Motor neuron (in vitro differentiated cells): Measurements from ENCODE around the gene CHSY1. TPM values are rescaled to one million over a fixed set of nuclear protein-coding genes. Genes with fewer than 3 reads are reported as not detected.

Source experiments
- ATAC-seq, 8 experiments: fragments of 200-7000 bp; cut with Tn5 transposase; replicated peaks in 6 of 8; 2 replicates each; pipeline ENCODE4 v1.8.0; 2021; ENCODE audit warnings: mild to moderate bottlenecking in 8 of 8, moderate library complexity in 8 of 8
- H3K27ac ChIP-seq, 2 donors: fragments of 250-450 bp; sonication (Bioruptor Pico); 2 replicates each; pipeline ENCODE4 v1.9.0; 2021; ENCODE audit warnings: antibody characterized with exemption in 2 of 2, mild to moderate bottlenecking in 2 of 2, moderate library complexity in 1 of 2
- H3K4me1 ChIP-seq, 2 donors: fragments of 250-450 bp; sonication (Bioruptor Pico); replicated peaks in 1 of 2; 2 replicates each; pipeline ENCODE4 v1.6.1; 2021; ENCODE audit warnings: antibody characterized with exemption in 2 of 2, mild to moderate bottlenecking in 2 of 2, moderate library complexity in 1 of 2
- H3K4me3 ChIP-seq, 5 donors: fragments of 250-450 bp; sonication (Bioruptor Pico); 2 replicates each; pipeline ENCODE4 v1.9.0; 2021; ENCODE audit warnings: antibody characterized with exemption in 5 of 5, mild to moderate bottlenecking in 5 of 5, moderate library complexity in 4 of 5
- WGBS, 10 experiments: fragments of 450-650 bp; shearing (Covaris generic); methylation state at CpG; one replicate each; pipeline ENCODE4 v1.0.0; 2022; 5-methylcytosine and 5-hydroxymethylcytosine counted together
- in situ Hi-C, 9 experiments: fragments of 400-800 bp; cut with MboI; loops; one replicate each; pipeline ENCODE4 v1.15.0; 2021; ENCODE audit warnings: low sequenced_read_pairs in 9 of 9, low pct_unique_long_range_greater_than_20kb in 2 of 9; ENCODE audit not compliant: unreplicated experiment in 9 of 9
- total RNA-seq, 8 experiments: library from RNA; unstranded; fragments of 300-600 nt; gene quantifications; 2 replicates each; pipeline versions ENCODE4 v1.2.3 to v1.2.4, GENCODE V29; 2022

Gene CHSY1
- total RNA-seq, 8 experiments from 2014 or later, result 14.2 to 59.5 (median 20.7) TPM

DNA sequence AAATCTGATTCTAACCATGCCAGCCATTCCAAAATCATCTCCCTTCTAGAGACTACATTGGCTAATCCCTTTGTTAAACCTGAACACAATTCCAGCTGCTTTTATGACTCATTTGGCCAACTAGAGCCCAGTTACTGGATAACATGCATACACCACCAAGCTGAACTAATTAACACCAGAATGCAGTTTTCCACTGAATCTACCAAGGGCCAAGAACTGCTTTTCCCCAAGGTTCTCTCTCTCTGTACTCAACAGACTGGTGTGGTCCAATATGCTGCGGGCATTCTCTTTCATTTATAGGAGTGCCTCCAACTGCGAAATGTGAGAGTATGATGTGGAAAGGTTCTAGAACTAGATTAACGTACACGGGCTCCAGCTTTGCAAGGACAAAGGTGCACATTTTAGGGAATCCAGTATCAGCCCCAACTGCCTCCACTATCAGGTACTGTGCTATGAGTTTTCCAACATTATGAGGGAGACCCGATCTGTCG is 1.5 kb downstream of the CHSY1 start:
- ATAC-seq, result peak in 3 of 8 experiments; percentile 1 to 3 (median 1)
- Histone ChIP-seq H3K27ac (peak overlapping the region in 1 of 2 donors; percentile 85), H3K4me1 (peaks cover 18 to 30% of the 10 kb centered on the region in 2 donors), H3K4me3 (peak overlapping the region; percentile 87 to 100 (median 89))
- WGBS, 10 experiments, result 0 to 7% (median 0%) methylated on average over 2 to 6 of the region's 6 CpGs; no CpG with 5 or more reads in 3 of the 10 experiments
- in situ Hi-C loops, result loop anchor here (10.0 to 25.0 kb wide), 6 partner anchors 156 to 638 kb away; partner anchors contain the start of genes ASB7 (in 3 of the 9) and LINS1 (in 3 of the 9)

DNA sequence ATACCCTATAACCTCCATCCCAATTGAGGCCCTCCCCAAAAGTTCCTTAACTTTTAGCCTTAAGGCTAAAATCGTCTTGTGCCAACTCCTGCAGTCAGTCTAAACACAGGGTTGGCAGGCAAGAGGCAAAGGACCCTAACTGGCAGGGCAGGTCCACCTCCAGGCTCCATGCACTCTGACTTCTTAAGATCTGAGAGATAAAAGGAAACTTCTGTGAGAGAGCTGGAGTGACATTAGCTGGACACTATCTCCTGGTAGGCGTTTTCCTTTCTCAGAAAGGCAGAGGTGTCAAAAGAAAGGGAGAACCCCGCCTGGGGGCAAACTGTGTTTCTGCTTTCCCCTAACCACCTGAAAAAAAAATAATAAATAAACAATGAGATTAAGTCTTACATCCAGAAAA is 3.6 kb downstream of the CHSY1 start:
- no peak overlapping the region for H3K27ac ChIP-seq
- WGBS, 10 experiments, result 77 to 96% (median 92%) methylated on average over 2 to 3 of the region's 3 CpGs; no CpG with 5 or more reads in 2 of the 10 experiments
- in situ Hi-C loops, result no loop called here
- no peak for ATAC-seq
- peaks cover 23 to 32% of the 10 kb centered on the region in 2 donors for H3K4me1 ChIP-seq
- no peak overlapping the region for H3K4me3 ChIP-seq

DNA sequence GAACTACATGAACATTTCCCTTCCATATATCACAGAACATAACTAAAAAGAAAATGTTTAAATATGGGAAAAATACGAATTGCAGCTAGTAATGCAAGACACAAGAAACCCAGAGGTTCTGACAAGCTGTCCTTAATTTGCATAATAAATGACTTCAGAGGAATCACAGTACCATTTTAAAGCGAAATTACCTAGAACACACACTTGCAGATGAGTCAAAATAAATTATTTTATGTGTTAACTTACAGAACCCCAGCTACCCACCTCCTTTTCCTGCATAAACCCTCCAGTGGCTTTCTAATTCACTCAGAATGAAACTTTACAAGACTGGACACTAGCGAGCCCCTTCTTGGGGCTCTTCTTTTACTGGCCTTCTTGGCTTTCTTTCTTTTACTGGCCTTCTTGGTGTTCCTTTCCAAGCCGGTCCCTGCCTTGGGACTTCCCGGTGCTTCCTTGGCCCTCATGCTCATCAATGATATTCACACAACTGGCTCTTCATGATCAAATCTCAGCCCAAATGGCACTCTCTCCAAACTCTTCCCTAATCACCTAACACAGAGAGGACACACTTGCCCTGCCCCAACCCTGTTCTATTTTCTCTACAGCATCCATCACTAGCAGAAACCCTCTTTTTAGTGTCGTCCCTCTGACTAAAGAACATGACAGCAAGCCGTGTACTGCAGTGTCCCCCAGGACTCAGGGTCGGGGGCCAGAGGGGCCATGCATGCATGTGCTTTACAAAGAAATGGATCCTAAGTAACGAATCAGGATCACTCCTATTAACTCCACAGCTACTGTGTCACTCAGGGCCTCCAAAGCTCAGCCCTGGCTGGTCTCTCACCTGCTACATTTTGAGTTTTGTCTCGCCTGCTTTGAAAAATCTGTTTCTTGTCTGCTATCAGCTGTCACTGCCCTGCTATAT is 4.8 kb downstream of the CHSY1 start:
- in situ Hi-C loops, result no loop called here
- H3K4me3 ChIP-seq, result no peak overlapping the region

DNA sequence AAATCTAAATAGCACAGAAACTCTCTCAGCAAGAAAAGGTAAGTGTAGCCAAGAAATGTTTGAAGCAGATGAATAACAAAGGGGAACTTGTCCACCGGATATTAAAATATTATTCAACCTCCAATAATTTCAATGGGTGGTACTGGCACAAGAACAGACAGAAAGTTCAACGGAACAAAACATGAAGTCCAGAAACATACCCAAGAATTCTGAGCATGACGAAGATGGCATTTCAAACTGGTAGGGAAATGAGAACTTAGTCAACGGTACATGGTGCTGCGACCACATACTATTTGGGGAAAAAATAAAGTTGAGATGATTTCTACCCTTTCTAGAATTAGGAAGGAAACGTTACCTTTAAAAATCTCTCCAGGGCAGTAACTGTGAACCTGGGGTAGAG is 5.5 kb downstream of the CHSY1 start:
- no peak for ATAC-seq
- peaks cover 23 to 27% of the 10 kb centered on the region in 2 donors for H3K4me1 ChIP-seq
- in situ Hi-C loops, result no loop called here
- H3K27ac ChIP-seq, result no peak overlapping the region
- WGBS, 10 experiments, result 19 to 100% (median 91%) methylated on average over 1 to 6 of the region's 6 CpGs
- no peak overlapping the region for H3K4me3 ChIP-seq

More for the DNA sequence above, 4.8 kb downstream of the CHSY1 start:
- ATAC-seq, result no peak
- peaks cover 23 to 27% of the 10 kb centered on the region in 2 donors for H3K4me1 ChIP-seq
- no peak overlapping the region for H3K27ac ChIP-seq
- WGBS, 10 experiments, result 27 to 100% (median 70%) methylated on average over 1 to 8 of the region's 10 CpGs

DNA sequence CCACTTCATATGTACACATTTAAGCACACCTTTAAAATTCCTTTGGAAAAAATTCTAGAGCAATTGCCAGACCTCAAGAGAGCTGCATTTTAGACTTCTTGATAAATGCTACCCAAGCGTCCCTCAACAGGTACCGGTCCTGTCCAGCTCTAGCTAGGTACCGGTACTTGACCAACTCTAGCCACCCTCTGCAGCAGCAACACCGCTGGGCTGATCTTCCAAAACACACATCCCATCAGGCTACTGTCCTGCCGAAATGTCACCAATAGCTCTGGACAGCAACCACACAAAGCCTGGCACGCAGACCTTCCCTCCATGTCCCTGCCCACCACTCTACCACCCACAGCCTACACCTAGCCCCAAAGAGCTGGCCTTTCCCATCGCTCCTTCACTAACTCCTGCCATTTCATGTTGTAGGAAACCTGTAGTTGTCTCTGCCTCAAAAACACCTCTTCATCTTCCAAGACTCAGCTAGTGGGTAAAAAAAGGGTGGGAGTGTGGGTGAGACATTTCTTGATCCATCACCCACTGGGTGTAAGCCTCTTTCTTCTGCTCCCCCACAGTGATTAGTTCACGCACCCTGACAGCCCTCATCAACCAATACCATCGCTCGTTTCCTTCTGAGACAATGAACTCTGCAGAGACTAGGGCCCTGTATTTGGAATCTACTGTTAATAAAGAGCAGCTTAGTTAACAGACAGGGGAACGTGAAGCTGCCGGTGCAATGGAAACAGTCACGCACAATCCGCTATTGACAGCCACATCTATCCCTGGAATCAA is 6.8 kb downstream of the CHSY1 start:
- in situ Hi-C loops, result no loop called here
- no peak for ATAC-seq
- H3K4me3 ChIP-seq, result no peak overlapping the region
- peaks cover 26 to 32% of the 10 kb centered on the region in 2 donors for H3K4me1 ChIP-seq
- H3K27ac ChIP-seq, result no peak overlapping the region
- 92 to 100% (median 99%) methylated on average over 2 to 14 of the region's 14 CpGs; no CpG with 5 or more reads in 2 of the 10 experiments for WGBS, 10 experiments

DNA sequence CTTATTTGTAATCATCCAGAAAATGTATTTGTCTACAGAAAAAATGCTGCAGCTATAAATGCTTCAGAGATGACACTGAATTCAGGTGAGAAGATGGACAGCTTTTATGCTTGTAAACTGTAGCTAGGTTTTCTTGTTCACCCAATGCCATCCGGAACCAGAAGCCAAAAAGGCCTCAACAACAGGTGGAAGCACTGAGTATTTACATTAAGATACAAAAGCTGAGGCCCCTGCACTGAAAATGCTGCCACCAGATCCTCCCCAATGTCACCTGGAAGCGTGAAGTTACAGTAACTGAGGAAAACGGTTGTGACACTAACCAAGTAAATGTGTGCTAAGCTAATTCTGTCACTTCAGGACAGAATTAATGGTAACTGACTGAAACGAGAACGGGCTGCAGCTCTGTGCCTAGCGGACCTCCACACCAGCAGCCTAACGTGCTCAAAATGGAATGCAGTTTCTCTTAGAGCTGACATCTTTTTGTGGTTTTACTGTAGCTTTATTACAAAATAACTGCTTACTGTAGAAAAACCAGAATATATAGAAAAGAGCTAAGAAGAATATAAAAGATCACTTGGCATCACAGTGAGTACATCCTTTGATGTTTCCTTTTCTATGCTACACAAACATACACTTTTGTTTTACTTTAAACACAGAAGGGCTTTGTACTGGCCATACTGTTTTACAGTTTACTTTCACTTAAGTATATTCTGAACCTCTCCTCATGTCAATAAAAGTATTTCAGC is 7.6 kb downstream of the CHSY1 start:
- Histone ChIP-seq H3K27ac (no peak overlapping the region), H3K4me1 (peaks cover 19 to 24% of the 10 kb centered on the region in 2 donors), H3K4me3 (no peak overlapping the region)
- 40 to 84% (median 76%) methylated on average over 2 to 7 of the region's 7 CpGs; no CpG with 5 or more reads in 3 of the 10 experiments for WGBS, 10 experiments
- in situ Hi-C loops, result no loop called here
- peak in 2 of 8 experiments; percentile 39 to 64 for ATAC-seq

DNA sequence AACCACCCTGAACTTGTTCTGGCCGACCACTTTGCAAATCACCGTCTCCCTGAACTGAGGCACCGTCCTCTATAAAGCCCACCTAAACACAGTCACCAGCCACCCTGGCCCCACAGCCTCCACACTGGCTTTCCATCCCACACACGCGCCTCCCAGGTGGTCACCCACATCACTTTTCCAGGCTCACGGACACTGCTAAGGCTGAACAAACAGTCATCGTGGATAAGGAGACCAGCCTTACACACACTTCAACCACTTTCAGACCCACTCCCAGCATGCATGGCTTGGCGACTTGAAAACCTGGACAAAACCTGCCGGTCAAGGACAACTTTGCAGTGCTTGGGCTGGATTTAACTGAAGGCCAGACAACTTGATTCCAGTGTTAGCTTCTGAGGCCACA is 8.4 kb downstream of the CHSY1 start:
- in situ Hi-C loops, result no loop called here
- 80 to 100% (median 93%) methylated on average over 1 to 8 of the region's 9 CpGs; no CpG with 5 or more reads in 3 of the 10 experiments for whole genome bisulfite sequencing, 10 experiments

DNA sequence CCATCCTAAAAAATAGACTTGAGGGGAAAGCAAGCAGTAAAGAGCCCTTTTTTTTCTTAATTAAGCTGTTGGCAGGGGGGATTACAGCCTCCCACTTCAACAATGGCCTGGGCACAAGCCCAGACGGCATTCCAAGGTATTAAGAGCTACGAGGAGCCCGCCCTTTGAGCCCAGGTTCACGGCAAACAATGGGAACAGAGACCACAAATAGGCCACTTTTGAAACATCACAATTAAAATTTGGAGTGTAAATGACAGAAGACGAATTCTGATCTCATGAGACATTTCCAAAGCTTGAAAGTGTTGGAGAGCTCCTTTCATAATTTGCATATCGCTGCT is 8.9 kb downstream of the CHSY1 start:
- Histone ChIP-seq H3K27ac (no peak overlapping the region), H3K4me3 (no peak overlapping the region), H3K4me1 (peaks cover 14 to 15% of the 10 kb centered on the region in 2 donors)
- ATAC-seq, result no peak
- in situ Hi-C loops, result no loop called here
- WGBS, 10 experiments, result 40 to 93% (median 81%) methylated on average over 2 to 6 of the region's 6 CpGs; no CpG with 5 or more reads in 1 of the 10 experiments

More for the DNA sequence above, 8.4 kb downstream of the CHSY1 start:
- no peak overlapping the region for H3K4me3 ChIP-seq
- ATAC-seq, result no peak
- peaks cover 14 to 18% of the 10 kb centered on the region in 2 donors for H3K4me1 ChIP-seq
- no peak overlapping the region for H3K27ac ChIP-seq

DNA sequence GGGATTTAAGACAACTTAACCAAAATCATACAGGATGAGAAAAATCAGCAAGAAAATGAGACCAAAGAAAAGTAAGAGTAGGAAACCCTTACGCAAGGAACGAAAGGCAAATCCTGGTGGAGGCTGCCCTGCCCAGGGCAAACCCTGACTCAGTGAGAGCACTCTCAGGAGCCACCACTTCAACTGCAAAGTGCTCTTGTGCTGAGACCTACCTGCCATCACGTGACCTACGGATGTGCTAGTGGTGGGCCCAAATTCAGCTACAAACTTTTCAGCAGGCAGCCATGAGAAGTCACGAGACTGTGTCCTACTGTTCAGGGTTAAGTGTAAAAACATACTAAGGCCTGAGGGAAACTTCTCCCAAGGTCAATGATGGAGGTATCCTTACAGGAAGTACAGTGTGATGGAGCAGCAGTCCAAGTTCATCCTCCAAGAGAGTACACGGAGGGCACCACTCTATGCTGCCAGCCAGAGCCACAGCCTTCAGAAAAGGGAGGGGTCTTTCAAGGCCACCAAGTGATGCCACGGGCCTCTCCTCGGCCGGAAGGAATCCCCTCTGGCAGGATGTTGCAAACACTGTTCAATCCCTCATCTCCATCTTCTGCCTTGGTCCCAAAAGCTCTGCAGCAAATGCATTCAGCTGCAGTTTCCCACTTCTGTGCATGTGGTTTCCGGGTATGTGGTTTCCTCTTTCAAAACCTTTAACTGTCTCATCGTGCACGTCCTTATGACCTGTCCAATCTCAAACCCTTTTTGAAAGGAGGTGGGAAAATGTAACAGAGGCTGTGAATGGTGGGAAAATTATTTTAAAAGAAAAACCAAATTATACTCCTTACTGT is 9.5 kb downstream of the CHSY1 start:
- H3K27ac ChIP-seq, result no peak overlapping the region
- in situ Hi-C loops, result no loop called here
- no peak overlapping the region for H3K4me3 ChIP-seq
- H3K4me1 ChIP-seq, result peaks cover 14 to 15% of the 10 kb centered on the region in 2 donors
- ATAC-seq, result peak in 2 of 8 experiments; percentile 18 to 20
- 0 to 100% (median 91%) methylated on average over 1 to 7 of the region's 12 CpGs for WGBS, 10 experiments

DNA sequence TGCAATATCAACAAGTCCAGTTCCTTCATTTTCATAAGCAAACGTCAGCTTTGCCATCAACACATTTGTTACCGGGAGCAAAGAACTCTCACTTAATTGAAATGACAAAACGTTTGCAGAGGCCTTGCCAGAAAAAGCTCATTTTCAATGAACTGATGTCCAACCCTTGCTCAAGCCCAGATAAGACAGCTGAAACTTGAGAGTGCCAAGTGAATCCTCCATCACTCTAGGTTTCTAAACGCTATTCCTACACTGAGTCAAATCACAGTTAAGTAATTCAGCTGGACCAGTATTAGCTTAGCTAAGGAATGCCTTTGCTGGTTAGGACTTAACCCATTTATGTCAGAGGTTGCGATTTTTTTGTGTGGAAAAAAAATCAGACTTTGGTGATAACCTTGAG is 11.5 kb downstream of the CHSY1 start:
- WGBS, 10 experiments, result 16 to 80% (median 50%) methylated on average over 1 to 5 of the region's 5 CpGs; no CpG with 5 or more reads in 1 of the 10 experiments
- ATAC-seq, result peak in 1 of 8 experiments; percentile 56
- peaks cover 10 to 11% of the 10 kb centered on the region in 2 donors for H3K4me1 ChIP-seq
- no peak overlapping the region for H3K27ac ChIP-seq
- no peak overlapping the region for H3K4me3 ChIP-seq
- in situ Hi-C loops, result no loop called here

DNA sequence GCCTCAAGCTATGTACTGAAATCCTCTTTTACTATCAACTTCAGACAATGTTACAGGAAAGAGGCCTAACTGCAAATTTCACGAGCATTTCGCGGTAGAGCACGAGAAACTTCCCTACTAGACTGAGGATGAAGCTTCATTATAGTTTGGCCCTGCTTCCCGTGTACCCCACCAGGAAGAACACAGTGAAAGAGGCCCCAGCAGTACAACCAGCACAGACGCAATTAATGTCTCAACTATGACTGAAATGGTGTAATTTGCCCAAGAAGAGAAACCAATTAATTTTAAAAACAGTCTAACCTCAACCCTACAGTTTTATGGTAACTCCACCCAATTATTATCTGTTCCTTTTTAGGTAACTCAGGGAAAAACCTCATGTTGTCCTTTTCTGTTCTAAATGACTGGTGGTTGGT is 12.1 kb downstream of the CHSY1 start:
- 20 to 100% (median 89%) methylated on average over 1 to 6 of the region's 6 CpGs; no CpG with 5 or more reads in 2 of the 10 experiments for WGBS, 10 experiments
- H3K4me3 ChIP-seq, result no peak overlapping the region
- H3K27ac ChIP-seq, result no peak overlapping the region
- no peak for ATAC-seq
- peaks cover 10 to 11% of the 10 kb centered on the region in 2 donors for H3K4me1 ChIP-seq
- in situ Hi-C loops, result no loop called here
